Fibroblast of peridontal ligament (primary cell): ENCODE data around the gene PHKG2.

Source experiments
- DNase-seq: peaks from one replicate; pipeline ENCODE4 v3.0.0-alpha.2; 2010; ENCODE audit errors: extremely low read depth

Gene PHKG2

DNA sequence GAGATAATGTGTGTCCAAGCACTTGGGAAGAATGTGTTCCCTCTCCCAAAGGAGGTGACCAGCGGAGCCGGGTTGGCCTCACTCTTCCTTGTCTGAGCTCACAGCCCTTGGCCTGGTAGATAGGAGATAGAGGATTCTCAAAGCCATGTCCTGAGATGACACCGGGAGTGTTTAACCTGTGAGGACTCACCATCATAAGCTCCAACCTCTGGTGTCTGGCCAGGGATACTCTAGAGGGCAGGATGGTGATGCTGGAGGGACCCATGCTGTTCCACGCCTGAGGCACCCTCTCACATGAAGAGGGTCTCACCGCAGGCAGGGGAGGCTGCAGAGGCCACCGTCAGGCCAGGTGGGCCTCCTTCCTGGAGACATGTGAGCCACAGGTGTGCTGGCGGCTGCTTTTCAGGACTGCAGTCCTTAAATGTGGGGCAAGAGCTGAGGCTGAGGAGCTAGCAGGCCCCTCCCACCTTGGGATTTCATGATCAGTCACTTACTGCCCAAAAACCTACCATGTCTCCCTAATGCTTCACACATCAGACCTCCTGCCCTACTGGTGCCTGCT is 45.4 kb downstream of the PHKG2 start:
- no peak for DNase-seq

DNA sequence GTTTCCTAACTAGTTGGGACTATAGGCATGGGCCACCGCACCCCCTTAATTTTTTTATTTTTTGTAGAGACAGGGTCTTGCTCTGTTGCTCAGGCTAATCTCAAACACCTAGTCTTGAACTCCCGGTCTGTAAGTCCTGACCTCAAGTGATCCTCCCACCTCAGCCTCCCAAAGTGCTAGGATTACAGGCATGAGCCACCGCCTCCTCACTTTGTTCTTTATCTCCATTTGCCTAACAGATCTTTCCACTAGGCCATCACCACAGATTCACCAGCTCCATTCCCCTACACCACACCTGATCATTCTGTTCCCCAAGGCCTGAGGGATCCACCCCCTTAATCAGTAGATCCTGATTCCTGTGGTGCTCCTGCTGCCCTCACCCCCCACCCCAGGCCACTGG is 46.4 kb downstream of the PHKG2 start:
- DNase-seq: no peak

DNA sequence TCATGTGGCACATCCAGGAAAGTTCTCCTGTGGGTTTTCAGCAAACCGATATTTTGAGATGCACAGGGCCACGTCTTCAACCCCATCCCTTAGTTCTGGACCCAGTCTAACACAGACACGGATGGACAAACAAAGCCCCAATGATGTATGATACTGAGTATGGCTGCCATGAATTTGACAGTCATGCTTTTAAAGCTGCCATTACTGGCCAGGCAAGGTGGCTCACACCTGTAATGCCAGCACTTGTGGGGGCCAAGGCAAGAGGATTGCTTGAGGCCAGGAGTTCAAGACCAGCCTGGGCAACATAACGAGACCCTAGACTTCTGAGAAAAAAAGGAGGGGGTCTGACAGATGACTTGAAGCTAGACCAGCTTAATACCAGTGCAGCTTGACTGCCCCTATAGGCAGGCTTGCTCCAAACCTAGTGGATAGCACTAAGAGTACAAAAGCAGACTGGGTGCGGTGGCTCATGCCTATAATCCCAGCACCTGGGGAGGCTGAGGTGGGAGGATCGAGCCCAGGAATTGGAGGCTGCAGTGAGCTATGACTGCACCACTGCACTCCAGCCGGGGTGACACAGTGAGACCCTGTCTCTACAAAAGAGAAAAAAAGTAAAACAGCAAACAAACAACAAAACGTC is 49.6 kb downstream of the PHKG2 start:
- no peak for DNase-seq
